HG02840 (cell line): Measurements from ENCODE around the gene SLF1.

Experiments used
- ATAC-seq: cut with Tn5 transposase; IDR thresholded peaks from one replicate; pipeline ENCODE4 v1.9.1; 2021; ENCODE audit warnings: mild to moderate bottlenecking, moderate library complexity, moderate number of reproducible peaks; ENCODE audit not compliant: unreplicated experiment, low FRiP score

The SLF1 gene

GRCh38 chr5:94660506-94660905, 42.0 kb downstream of the SLF1 start:
- ATAC-seq: no peak

- ATAC-seq: no peak
These were observed 42.6 kb downstream of the SLF1 start for GRCh38 chr5:94661086-94661485.

- ATAC-seq: no peak
These were observed 49.5 kb downstream of the SLF1 start for GRCh38 chr5:94667937-94668336.

- ATAC-seq: no peak
These were observed 52.3 kb downstream of the SLF1 start for GRCh38 chr5:94670726-94671125.

- no peak for ATAC-seq
These were observed 54.3 kb downstream of the SLF1 start for GRCh38 chr5:94672746-94673145.

- no peak for ATAC-seq
These were observed 56.3 kb downstream of the SLF1 start for GRCh38 chr5:94674490-94675382.

GRCh38 chr5:94675965-94676618, 57.6 kb downstream of the SLF1 start:
- no peak for ATAC-seq

GRCh38 chr5:94682814-94683520, 64.5 kb downstream of the SLF1 start:
- ATAC-seq: no peak

GRCh38 chr5:94689908-94690307, 71.4 kb downstream of the SLF1 start:
- no peak for ATAC-seq

GRCh38 chr5:94690778-94691177, 72.3 kb downstream of the SLF1 start:
- no peak for ATAC-seq

- ATAC-seq: no peak
These were observed 72.8 kb downstream of the SLF1 start for GRCh38 chr5:94691291-94691690.

GRCh38 chr5:94691949-94692348, 73.5 kb downstream of the SLF1 start:
- ATAC-seq: no peak

GRCh38 chr5:94692581-94692980, 74.1 kb downstream of the SLF1 start:
- ATAC-seq: no peak

GRCh38 chr5:94693043-94693822, 74.8 kb downstream of the SLF1 start:
- no peak for ATAC-seq

- ATAC-seq: no peak
These were observed 75.4 kb downstream of the SLF1 start for GRCh38 chr5:94693845-94694370.

GRCh38 chr5:94694671-94695070, 76.2 kb downstream of the SLF1 start:
- no peak for ATAC-seq

- no peak for ATAC-seq
These were observed 79.7 kb downstream of the SLF1 start for GRCh38 chr5:94698197-94698596.

GRCh38 chr5:94699562-94699961, 81.1 kb downstream of the SLF1 start:
- ATAC-seq: no peak

GRCh38 chr5:94700592-94700991, 82.1 kb downstream of the SLF1 start:
- ATAC-seq: peak; percentile 69

- no peak for ATAC-seq
These were observed 84.3 kb downstream of the SLF1 start for GRCh38 chr5:94702729-94703128.
